KMS-11 (cell line): Measurements from ENCODE around the gene NISCH.

ENCODE experiments used
- H2AFZ ChIP-seq: fragments of 200-600 bp; sonication (generic); 2 replicates; pipeline ENCODE4 v1.6.1; 2016; ENCODE audit warnings: antibody characterized with exemption, mixed run types, low read depth
- H3K27ac ChIP-seq: fragments of 200-600 bp; sonication (generic); 2 replicates; pipeline ENCODE4 v1.6.1; 2016; ENCODE audit warnings: mild to moderate bottlenecking, mixed run types
- H3K27me3 ChIP-seq: fragments of 200-600 bp; sonication (generic); 2 replicates; pipeline ENCODE4 v1.6.1; 2017; ENCODE audit warnings: mild to moderate bottlenecking, low read depth, mixed run types, moderate library complexity; ENCODE audit not compliant: insufficient read depth
- H3K36me3 ChIP-seq: fragments of 200-600 bp; sonication (generic); 2 replicates; pipeline ENCODE4 v1.6.1; 2017; ENCODE audit warnings: mild to moderate bottlenecking, mixed run types; ENCODE audit not compliant: insufficient read depth
- H3K4me1 ChIP-seq: fragments of 200-600 bp; sonication (generic); 2 replicates; pipeline ENCODE4 v1.6.1; 2016; ENCODE audit warnings: mild to moderate bottlenecking, low read depth, mixed run types; ENCODE audit not compliant: poor library complexity, severe bottlenecking
- H3K4me2 ChIP-seq: fragments of 200-600 bp; sonication (generic); 2 replicates; pipeline ENCODE4 v1.7.0; 2016; ENCODE audit warnings: mild to moderate bottlenecking, mixed run types
- H3K4me3 ChIP-seq: fragments of 200-600 bp; sonication (generic); IDR thresholded peaks from 2 replicates; pipeline ENCODE4 v1.6.1; 2017; ENCODE audit warnings: low read depth, low read length, mixed read lengths; ENCODE audit not compliant: insufficient read depth
- H3K79me2 ChIP-seq: fragments of 200-600 bp; sonication (generic); 2 replicates; pipeline ENCODE4 v1.6.1; 2016; ENCODE audit warnings: low read depth, mixed run types; ENCODE audit not compliant: insufficient read depth
- H3K9ac ChIP-seq: fragments of 200-600 bp; sonication (generic); 2 replicates; pipeline ENCODE4 v1.6.1; 2016; ENCODE audit warnings: mild to moderate bottlenecking, mixed run types
- H4K20me1 ChIP-seq: fragments of 200-600 bp; sonication (generic); 2 replicates; pipeline ENCODE4 v1.6.1; 2016; ENCODE audit warnings: mild to moderate bottlenecking, mixed run types; ENCODE audit not compliant: insufficient read depth
- CTCF ChIP-seq: fragments of 200-600 bp; sonication (generic); conservative IDR thresholded peaks from 2 replicates; pipeline ENCODE4 v1.6.1; 2017; ENCODE audit warnings: low read depth, mild to moderate bottlenecking, antibody characterized with exemption, low read length, moderate library complexity, mixed read lengths

NISCH gene

DNA sequence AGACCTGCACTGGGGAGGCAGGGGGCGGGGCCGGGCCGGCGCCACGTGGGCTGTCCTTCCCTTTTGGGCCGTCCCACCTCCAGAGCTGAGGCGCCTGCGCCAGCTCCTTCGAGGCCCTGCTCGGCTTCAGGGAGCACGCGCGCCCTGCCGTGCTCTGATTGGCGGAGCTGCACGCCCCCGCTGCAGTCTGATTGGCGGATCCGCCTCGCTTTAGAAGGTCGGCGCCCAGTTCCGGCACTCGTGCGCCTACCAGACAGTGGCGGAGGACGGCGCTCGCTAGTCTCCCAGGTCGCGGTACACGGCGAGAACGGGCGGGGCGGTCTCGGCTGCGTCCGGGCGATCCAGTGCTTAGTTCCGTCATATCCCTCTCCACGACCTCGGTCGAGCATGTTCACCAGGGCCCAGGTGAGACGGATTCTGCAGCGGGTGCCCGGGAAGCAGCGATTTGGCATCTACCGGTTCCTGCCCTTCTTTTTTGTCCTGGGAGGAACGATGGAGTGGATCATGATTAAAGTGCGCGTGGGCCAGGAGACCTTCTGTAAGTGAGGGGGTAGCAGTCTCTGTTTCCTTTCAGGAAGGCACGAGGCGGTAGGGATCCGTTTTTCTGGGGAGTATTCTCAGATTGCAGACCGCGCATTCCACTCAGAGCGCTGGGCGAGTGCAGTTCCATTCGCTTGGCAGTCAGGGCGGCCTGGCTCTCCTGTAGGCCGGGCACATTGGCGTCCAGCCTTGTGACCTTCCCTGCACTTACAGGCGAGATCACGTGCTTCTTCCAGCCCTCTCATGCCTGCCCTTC is 81.2 kb downstream of the NISCH start, which contains the start of gene UQCC5:
TSS of gene UQCC5 (plus strand) at position 237 of the 796 bp plus-strand sequence. CDS start at position 388, 151 bp downstream.
- H3K27ac ChIP-seq = peak within 1 kb of the TSS; percentile 57

GRCh38 chr3:52537165-52537620 is 81.8 kb downstream of the NISCH start:
- Histone ChIP-seq H2AFZ (0 out of 2 replicates have a peak overlapping the region, but pooled peaks have one; percentile 47), H3K4me3 (peak overlapping the region; percentile 50), H4K20me1 (no peaks in the 10 kb centered on the region), H3K27ac (peak overlapping the region; percentile 57; the same call in 1 of the 2 replicates), H3K36me3 (no peaks in the 10 kb centered on the region; the same call in 1 of the 2 replicates), H3K79me2 (peaks cover 43% of the 10 kb centered on the region; the same call in 1 of the 2 replicates), H3K4me1 (peaks cover 18% of the 10 kb centered on the region), H3K27me3 (no peaks in the 10 kb centered on the region), H3K9ac (peak overlapping the region; percentile 77), H3K4me2 (peak overlapping the region; percentile 95)
- TF ChIP-seq CTCF = no peak

More for the DNA sequence above, 81.2 kb downstream of the NISCH start, which contains the start of gene UQCC5:
- peak within 1 kb of the TSS; percentile 77 for H3K9ac ChIP-seq
- peak within 1 kb of the TSS; percentile 47 for H2AFZ ChIP-seq
- H3K4me1 ChIP-seq = peaks cover 18% of the 10 kb centered on the region
- no peaks in the 10 kb centered on the region for H4K20me1 ChIP-seq
- H3K27me3 ChIP-seq = no peaks in the 10 kb centered on the region
- TF ChIP-seq CTCF = no peak
- H3K36me3 ChIP-seq = no peaks in the 10 kb centered on the region; the same call in 1 of the 2 replicates
- H3K79me2 ChIP-seq = peaks cover 44% of the 10 kb centered on the region; the same call in 1 of the 2 replicates
- H3K4me2 ChIP-seq = peak within 1 kb of the TSS; percentile 95
- peak within 1 kb of the TSS; percentile 50 for H3K4me3 ChIP-seq

DNA sequence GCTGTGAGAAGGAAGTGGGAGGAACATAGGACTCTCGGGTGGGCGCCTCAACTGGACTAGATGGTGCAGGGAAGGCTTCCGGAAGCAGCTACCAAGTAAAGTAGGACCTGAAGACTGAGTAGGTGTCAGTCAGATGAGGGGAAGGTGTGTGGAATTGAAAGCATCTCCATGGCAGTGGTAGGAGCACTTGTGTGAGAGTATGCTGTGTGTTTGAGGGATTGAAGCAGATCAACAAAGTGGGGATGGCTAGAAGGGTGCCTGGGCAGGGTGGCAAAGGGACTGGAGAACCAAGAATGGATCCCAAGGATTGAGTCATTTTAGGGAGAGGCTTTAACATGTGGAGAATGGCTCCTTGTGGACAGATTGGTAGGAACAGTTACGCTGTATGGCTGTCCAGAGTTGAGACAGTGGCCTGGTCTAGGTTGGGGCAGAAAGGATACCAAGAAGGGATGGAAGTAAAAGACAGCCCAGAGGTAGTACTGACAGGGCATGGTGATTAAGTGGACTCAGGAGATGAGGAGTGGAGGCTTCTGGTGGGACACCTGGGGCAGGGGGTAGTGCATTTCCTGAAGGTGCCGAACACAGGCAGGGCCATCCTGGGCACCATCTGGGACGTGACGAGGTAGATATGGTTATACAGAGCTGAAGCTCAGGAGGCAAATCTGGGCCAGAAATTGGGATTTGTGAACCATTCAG is 82.5 kb downstream of the NISCH start:
- Histone ChIP-seq H3K9ac (peak overlapping the region; percentile 77; the same call in 1 of the 2 replicates), H3K4me1 (peaks cover 18% of the 10 kb centered on the region), H3K4me2 (peak overlapping the region; percentile 95), H4K20me1 (no peaks in the 10 kb centered on the region), H3K27ac (no peak overlapping the region; the same call in 1 of the 2 replicates), H3K79me2 (peaks cover 38% of the 10 kb centered on the region; the same call in 1 of the 2 replicates), H3K4me3 (peak overlapping the region; percentile 50), H3K27me3 (no peaks in the 10 kb centered on the region), H2AFZ (no peak overlapping the region), H3K36me3 (no peaks in the 10 kb centered on the region; the same call in 1 of the 2 replicates)
- no peak for TF ChIP-seq CTCF

DNA sequence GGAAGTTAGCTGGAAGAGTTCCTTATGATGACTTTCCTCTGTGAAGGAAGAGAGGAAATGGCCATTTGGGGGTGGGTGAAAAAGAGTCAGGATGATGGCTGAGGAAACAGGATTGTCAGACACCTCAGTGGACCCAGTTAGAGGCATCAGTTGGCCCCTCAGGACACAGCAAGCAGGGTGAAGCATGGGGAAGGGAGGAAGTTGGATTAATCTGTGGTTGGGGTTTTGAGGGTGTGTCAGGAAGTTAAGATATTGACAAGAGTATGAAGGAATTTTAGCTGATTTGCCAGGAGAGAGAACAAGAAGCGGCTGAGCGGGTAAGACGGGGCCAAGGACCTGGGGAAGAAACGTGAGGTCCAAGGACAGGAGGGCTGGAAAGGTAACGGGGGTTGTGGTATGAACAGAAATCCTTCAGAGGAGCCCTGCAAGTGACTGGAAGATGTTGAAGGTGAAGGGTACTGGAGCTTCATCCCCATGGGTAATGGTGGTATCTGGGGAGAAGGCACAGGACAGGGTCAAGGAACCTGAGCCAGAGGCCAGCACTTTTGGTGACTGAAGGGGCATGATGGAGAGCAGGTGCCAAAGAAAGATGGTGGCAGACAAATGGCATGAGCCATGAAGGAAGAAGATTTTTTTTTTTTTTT is 83.7 kb downstream of the NISCH start:
- H3K79me2 ChIP-seq = peaks cover 38% of the 10 kb centered on the region; the same call in 1 of the 2 replicates
- H2AFZ ChIP-seq = no peak overlapping the region
- no peak overlapping the region for H3K27ac ChIP-seq
- H3K4me2 ChIP-seq = no peak overlapping the region; the same call in 1 of the 2 replicates
- H3K9ac ChIP-seq = no peak overlapping the region
- H4K20me1 ChIP-seq = no peaks in the 10 kb centered on the region
- H3K4me1 ChIP-seq = peaks cover 18% of the 10 kb centered on the region
- TF ChIP-seq CTCF = no peak
- H3K4me3 ChIP-seq = no peak overlapping the region
- no peaks in the 10 kb centered on the region for H3K27me3 ChIP-seq
- H3K36me3 ChIP-seq = no peaks in the 10 kb centered on the region; the same call in 1 of the 2 replicates
